Measurements from ENCODE around the gene SEC16A.

DNA sequence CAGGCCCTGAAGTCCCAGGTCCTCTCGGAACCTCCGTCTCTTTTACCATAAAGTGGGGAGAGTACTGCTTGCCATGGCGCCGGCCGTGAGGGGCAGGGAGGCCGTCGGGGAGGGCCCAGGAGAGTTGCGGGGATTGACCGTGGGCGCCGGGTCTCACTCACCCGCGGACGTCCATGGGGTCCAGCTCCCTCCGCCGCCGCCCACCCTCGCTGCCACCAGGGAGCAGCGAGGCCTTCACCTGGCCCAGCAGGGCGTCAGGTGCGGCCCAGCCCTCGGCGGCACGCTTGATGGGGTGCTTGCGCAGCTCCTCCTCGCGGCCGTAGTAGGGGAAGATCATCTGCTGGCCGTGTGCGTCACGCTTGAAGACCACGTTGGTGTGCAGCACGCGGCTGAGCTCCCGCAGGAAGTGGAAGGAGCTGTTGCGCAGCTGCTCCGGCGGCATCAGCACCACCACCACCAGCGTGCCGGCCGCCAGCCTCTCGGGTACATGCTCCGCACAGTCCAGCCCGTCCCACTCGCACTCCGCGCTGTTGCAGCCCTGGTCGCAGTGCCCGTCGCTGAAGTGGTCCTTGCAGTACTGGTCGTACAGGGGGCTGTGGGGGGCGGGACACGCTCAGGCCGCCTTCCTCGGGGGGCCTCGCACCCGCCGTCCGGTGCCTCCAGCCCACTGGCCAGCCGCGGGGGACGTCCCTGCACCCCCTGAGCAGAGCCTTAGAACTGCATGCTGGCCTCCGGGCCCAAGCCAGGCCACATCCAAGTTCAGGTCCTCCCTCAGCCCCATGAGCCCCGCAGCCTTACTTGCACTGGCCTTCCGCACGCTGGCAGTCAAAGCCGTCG lies 21.9 kb upstream of the SEC16A start:
- TF ChIP-seq, protein P1, sequence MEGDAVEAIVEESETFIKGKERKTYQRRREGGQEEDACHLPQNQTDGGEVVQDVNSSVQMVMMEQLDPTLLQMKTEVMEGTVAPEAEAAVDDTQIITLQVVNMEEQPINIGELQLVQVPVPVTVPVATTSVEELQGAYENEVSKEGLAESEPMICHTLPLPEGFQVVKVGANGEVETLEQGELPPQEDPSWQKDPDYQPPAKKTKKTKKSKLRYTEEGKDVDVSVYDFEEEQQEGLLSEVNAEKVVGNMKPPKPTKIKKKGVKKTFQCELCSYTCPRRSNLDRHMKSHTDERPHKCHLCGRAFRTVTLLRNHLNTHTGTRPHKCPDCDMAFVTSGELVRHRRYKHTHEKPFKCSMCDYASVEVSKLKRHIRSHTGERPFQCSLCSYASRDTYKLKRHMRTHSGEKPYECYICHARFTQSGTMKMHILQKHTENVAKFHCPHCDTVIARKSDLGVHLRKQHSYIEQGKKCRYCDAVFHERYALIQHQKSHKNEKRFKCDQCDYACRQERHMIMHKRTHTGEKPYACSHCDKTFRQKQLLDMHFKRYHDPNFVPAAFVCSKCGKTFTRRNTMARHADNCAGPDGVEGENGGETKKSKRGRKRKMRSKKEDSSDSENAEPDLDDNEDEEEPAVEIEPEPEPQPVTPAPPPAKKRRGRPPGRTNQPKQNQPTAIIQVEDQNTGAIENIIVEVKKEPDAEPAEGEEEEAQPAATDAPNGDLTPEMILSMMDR (IDR thresholded peaks at IDR 0.05; ENCODE audit: insufficient read depth, low read depth, low read length): no peak
- TF ChIP-seq EZH2 (IDR thresholded peaks at IDR 0.05; ENCODE audit: insufficient read depth, low read length): no peak
